Vagina (tissue), 2 donors: ENCODE results near the gene VIPR2.

Experiments
- POLR2A ChIP-seq, 2 donors: fragments of 450-650 bp; IDR thresholded peaks; one replicate each; pipeline ENCODE4 v1.6.1; 2017; ENCODE audit warnings: antibody characterized with exemption in 2 of 2, mild to moderate bottlenecking in 2 of 2, moderate library complexity in 2 of 2
- POLR2AphosphoS5 ChIP-seq, 2 donors: sonication (generic); formaldehyde crosslinking; IDR thresholded peaks; one replicate each; pipeline ENCODE4 v1.9.0; 2017; ENCODE audit warnings: antibody characterized with exemption in 2 of 2, mild to moderate bottlenecking in 2 of 2, low read depth in 1 of 2; ENCODE audit not compliant: insufficient read depth in 1 of 2
- TF ChIP-seq, protein P1 (sequence below), 3 experiments: fragments of 450-650 bp in 2 of 3; fragments of 200-600 bp in 1 of 3; sonication (generic) in 1 of 3; IDR thresholded peaks; one replicate each; pipeline ENCODE4 v1.5.1; 2017 to 2019; ENCODE audit warnings: antibody characterized with exemption in 3 of 3, mild to moderate bottlenecking in 2 of 3, moderate library complexity in 2 of 3

DNA sequence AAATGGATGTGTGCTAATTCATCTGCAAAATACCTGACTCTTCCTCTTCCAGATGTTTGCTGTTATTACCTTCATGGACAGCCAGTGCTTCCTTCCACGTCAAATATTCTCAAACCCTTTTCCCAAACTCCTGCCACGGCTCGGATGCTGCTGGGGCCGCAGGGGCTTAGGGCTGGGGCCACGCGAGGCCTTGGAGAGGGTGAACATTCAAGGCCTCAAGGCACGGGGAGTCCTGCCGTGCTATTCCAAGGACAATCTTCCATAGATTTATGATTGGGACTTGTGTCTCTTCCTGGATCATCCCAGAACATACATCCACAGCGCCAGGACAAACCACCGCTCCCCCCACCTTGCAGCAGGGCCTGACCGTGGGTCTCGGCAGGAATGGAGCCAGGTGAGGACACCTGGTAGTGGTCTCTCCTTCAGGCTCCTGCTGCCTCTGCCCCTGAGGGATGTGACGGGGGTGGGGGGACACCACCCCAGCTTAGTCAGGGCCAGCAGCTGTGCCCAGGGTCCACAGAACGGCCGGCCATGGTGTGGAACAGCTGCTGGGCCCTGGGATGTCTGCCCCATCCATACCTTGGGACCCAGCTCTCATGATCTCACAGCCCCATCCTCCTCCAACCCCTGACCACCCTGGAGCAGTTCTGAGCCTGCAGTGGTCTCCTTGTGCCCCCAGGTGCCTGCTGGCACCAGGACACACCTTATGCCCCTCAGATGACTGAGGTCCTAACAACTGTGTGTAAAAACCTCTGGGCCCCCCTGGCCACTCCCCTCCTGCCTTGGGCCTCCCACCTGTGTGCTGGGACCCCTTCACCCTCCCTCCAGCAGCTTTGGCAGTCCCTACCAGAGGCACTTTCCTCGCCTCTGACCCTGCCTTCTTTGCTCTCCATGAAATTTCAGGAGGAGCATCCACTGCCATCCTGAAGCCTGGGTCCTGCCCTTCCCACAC lies 16.7 kb downstream of the VIPR2 start:
- TF ChIP-seq, protein P1, sequence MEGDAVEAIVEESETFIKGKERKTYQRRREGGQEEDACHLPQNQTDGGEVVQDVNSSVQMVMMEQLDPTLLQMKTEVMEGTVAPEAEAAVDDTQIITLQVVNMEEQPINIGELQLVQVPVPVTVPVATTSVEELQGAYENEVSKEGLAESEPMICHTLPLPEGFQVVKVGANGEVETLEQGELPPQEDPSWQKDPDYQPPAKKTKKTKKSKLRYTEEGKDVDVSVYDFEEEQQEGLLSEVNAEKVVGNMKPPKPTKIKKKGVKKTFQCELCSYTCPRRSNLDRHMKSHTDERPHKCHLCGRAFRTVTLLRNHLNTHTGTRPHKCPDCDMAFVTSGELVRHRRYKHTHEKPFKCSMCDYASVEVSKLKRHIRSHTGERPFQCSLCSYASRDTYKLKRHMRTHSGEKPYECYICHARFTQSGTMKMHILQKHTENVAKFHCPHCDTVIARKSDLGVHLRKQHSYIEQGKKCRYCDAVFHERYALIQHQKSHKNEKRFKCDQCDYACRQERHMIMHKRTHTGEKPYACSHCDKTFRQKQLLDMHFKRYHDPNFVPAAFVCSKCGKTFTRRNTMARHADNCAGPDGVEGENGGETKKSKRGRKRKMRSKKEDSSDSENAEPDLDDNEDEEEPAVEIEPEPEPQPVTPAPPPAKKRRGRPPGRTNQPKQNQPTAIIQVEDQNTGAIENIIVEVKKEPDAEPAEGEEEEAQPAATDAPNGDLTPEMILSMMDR (IDR thresholded peaks at IDR 0.05) = no peak
- TF ChIP-seq POLR2AphosphoS5 (IDR thresholded peaks at IDR 0.05; ENCODE audit: insufficient read depth in 1 of 2, low read depth in 1 of 2) = no peak
- no peak for TF ChIP-seq POLR2A (IDR thresholded peaks at IDR 0.05)
